ENCODE results near the gene OSBPL9.

The OSBPL9 gene

GRCh38 chr1:51621841-51622454, 5.1 kb downstream of the OSBPL9 start:
- no peak for TF ChIP-seq CTCF (IDR thresholded peaks at IDR 0.05; ENCODE audit: low read depth, low read length)
- DNase-seq (ENCODE audit: extremely low read depth, low read depth), result no peak

GRCh38 chr1:51622455-51622913, 5.6 kb downstream of the OSBPL9 start:
- no peak for TF ChIP-seq CTCF (IDR thresholded peaks at IDR 0.05; ENCODE audit: low read depth, low read length)
- no peak for DNase-seq (ENCODE audit: extremely low read depth, low read depth)

GRCh38 chr1:51623025-51623424, 6.1 kb downstream of the OSBPL9 start:
- DNase-seq (ENCODE audit: extremely low read depth, low read depth), result no peak
- no peak for TF ChIP-seq CTCF (IDR thresholded peaks at IDR 0.05; ENCODE audit: low read depth, low read length)

- TF ChIP-seq CTCF (IDR thresholded peaks at IDR 0.05; ENCODE audit: low read depth, low read length), result no peak
- DNase-seq (ENCODE audit: extremely low read depth, low read depth), result no peak
Measured at GRCh38 chr1:51623450-51623849, 6.6 kb downstream of the OSBPL9 start.

- no peak for TF ChIP-seq CTCF (IDR thresholded peaks at IDR 0.05; ENCODE audit: low read depth, low read length)
- no peak for DNase-seq (ENCODE audit: extremely low read depth, low read depth)
Measured at GRCh38 chr1:51624855-51625254, 8.0 kb downstream of the OSBPL9 start.

- peak; percentile 39 for TF ChIP-seq CTCF (IDR thresholded peaks at IDR 0.05; ENCODE audit: low read depth, low read length)
- no peak for DNase-seq (ENCODE audit: extremely low read depth, low read depth)
Measured at GRCh38 chr1:51627672-51628071, 10.8 kb downstream of the OSBPL9 start.

GRCh38 chr1:51628715-51629590, 12.1 kb downstream of the OSBPL9 start:
- no peak for TF ChIP-seq CTCF (IDR thresholded peaks at IDR 0.05; ENCODE audit: low read depth, low read length)
- DNase-seq (ENCODE audit: extremely low read depth, low read depth), result no peak
